Neural progenitor cell (in vitro differentiated cells): Measurements from ENCODE around the gene RNF144B.

Source experiments
- EZH2phosphoT487 ChIP-seq: fragments of 200-600 bp; sonication (generic); IDR thresholded peaks from 2 replicates; pipeline ENCODE4 v1.6.1; 2017; ENCODE audit warnings: antibody characterized with exemption
- TF ChIP-seq, protein P1 (sequence below): fragments of 200-600 bp; sonication (generic); IDR thresholded peaks from 2 replicates; pipeline ENCODE4 v1.5.1; 2017; ENCODE audit warnings: antibody characterized with exemption, mild to moderate bottlenecking

GRCh38 chr6:18350712-18351111 is 36.4 kb upstream of the RNF144B start:
- no peak for TF ChIP-seq EZH2phosphoT487
- TF ChIP-seq, protein P1, sequence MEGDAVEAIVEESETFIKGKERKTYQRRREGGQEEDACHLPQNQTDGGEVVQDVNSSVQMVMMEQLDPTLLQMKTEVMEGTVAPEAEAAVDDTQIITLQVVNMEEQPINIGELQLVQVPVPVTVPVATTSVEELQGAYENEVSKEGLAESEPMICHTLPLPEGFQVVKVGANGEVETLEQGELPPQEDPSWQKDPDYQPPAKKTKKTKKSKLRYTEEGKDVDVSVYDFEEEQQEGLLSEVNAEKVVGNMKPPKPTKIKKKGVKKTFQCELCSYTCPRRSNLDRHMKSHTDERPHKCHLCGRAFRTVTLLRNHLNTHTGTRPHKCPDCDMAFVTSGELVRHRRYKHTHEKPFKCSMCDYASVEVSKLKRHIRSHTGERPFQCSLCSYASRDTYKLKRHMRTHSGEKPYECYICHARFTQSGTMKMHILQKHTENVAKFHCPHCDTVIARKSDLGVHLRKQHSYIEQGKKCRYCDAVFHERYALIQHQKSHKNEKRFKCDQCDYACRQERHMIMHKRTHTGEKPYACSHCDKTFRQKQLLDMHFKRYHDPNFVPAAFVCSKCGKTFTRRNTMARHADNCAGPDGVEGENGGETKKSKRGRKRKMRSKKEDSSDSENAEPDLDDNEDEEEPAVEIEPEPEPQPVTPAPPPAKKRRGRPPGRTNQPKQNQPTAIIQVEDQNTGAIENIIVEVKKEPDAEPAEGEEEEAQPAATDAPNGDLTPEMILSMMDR = no peak
